Measurements from ENCODE around the gene HDAC8.

HDAC8 gene

GRCh38 chrX:72280321-72280845, 292.3 kb downstream of the HDAC8 start:
- DNase-seq: no peak
